ENCODE data around the gene SLC3A2. TPM values are rescaled to one million over a fixed set of nuclear protein-coding genes. Genes with fewer than 3 reads are reported as not detected.

The SLC3A2 gene
- polyA plus RNA-seq, 4 donors, result 159 to 219 (median 183) TPM

DNA sequence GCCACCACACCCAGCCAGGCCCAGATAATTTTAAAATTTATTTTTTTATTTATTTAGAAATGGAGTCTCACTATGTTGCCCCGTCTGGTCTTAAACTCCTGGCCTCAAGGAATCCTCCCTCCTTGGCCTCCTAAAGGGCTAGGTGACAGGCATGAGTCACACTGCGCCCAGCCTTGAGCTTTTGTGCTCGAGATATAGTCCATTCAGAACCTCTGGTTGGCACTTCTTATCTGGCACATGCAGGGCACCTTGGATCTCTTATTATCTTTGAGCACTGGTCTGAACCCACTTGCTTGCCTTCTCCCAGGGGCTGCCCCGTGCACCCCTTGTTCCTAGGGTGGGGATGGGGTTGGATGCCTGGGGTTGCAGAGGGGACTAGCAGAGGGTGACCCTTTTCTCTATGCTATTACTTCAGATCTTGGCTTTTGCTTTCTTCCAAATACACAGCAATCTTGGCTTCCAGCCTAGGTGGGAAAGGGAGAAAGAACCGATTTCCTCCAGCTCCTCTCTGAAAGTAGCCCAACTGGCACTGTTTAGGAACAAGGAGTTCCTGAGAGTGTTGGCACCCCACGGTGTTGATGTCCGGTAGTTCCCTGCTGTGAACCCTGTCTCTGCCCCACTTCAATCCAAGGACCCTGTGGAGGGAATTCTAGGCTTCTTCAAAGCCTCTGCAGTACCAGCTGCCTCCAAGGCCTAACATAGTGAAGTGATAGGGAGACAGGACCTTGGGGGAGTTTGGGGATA lies 1.3 kb upstream of the SLC3A2 start:
- no peak for DNase-seq (ENCODE audit: low read depth in 4 of 4, low spot score in 2 of 4)

DNA sequence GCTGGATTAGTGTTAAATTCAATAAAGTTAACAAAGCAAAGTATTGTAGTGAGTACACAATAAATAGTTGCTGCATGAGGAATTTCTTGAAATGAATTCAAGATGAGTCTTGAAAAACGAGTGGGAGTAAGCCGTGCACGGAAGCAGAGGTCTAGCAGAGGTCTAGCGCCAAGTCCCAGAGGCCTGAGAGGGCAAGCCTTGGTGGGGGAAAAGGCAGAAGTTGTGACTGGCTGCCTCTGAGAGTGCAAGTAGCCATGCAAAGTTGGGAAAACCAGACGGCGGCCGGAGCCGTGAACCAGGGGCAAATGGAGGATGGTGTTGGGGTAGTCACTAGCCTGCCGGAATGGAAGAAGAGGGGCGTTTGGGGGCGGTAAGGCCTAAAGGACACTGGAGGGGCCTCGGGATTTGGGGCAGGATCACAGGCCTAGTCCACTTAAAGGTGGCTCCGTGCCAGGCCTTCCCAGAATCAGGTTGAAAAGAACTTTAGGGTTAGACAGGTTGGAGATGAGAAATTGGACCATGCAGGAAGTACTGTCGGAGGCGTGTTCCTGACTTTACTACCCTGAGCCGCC lies 379 bp upstream of the SLC3A2 start:
- peak in 2 of 4 donors; percentile 79 to 84 for DNase-seq (ENCODE audit: low read depth in 4 of 4, low spot score in 2 of 4)

DNA sequence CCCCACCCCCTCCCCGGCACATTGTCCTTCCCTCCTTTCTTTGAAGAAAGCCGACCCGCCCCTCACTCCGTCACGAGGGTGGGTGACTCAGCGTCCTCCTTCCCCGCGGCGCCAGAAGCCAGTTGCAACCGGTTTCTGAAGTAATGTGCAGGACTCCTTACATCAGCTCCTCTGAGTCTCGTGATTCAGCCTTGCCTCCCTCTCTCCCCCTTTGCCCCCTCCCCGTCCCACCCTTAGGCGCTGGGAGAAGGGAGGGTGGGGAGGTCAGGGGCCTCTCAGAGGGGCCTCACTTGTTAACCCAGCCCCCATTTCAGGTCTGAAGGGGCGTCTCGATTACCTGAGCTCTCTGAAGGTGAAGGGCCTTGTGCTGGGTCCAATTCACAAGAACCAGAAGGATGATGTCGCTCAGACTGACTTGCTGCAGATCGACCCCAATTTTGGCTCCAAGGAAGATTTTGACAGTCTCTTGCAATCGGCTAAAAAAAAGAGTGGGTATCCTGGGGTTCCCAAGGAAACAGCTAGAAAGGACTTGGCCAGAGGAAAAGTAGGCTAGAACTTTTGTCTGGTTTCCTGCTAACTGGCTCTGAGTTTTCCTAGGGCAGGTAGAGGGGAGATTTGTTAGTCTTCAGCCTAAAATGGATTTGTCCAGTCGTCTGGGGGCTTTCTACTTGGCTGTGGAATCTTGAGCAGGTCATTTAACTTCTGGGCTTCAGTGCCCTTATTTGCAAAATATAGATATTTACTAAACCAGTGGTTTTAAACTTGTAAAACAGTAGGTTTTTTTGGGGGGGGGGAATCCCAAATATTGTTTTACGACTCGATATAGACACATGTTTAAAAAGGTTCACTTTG lies 1.1 kb downstream of the SLC3A2 start:
- peak; percentile 82 to 92 (median 88) for DNase-seq (ENCODE audit: low read depth in 4 of 4, low spot score in 2 of 4)

DNA sequence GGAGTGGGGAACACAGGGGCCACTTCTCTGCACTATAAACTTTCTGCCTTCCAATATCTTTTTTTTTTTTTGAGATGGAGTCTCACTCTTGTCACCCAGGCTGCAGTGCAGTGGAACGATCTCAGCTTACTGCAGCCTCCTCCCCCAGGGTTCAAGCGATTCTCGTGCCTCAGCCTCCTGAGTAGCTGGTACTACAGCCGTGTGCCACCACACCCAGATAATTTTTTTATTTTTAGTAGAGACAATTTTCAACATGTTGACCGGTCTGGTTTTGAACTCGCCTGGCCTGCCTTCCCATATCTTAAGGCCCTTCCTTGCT lies 1.7 kb downstream of the SLC3A2 start:
- DNase-seq (ENCODE audit: low read depth in 4 of 4, low spot score in 2 of 4), result no peak

DNA sequence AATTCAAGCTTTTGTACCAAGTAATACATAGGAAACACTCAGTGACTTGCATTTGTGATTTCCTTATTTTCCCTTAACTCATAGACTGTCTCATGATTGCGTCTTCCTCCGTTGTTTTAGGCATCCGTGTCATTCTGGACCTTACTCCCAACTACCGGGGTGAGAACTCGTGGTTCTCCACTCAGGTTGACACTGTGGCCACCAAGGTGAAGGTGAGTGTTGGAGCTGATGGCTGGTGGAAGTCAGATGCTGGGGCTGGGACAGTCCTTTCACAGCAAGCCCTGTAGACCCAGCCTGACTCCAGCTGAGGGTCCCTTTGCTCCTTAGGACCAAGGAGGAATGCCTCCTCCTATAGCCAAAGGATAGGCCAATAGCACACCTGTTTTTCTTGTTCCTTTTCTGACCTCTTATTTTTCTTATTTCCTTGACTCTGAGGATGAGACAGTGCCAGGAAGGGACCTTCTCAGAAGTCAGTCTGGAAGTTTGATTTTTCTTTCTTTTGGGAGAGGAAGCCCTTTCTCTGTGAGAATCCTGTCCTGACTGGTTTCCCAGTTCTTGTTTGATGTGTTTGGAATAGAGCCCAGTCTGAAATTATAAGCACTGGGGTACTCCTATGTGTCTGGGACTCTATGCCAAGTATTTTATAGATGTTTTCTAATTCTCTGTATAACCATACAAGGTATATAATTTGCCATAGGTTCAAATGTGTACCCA lies 2.2 kb downstream of the SLC3A2 start:
- no peak for DNase-seq (ENCODE audit: low read depth in 4 of 4, low spot score in 2 of 4)

DNA sequence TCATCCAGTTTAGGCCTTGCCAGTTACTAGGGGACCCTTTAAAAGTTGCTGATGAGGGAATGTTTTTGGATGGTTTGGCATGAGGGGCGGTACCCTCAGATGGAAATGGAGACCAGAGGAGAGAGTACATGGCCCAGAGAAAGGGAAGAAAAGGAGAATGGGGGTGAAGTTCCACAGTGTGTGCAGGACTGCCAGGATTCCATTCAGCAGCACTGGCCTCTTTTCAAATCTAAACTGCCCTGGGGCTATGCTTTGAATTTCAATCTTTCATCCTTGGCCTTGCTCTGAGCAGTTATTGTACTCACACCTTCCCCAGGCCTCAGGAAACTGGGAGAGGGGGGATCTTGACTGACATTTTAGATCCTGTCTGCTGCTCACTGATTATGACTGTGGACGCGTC lies 3.0 kb downstream of the SLC3A2 start:
- DNase-seq (ENCODE audit: low read depth in 4 of 4, low spot score in 2 of 4), result no peak

DNA sequence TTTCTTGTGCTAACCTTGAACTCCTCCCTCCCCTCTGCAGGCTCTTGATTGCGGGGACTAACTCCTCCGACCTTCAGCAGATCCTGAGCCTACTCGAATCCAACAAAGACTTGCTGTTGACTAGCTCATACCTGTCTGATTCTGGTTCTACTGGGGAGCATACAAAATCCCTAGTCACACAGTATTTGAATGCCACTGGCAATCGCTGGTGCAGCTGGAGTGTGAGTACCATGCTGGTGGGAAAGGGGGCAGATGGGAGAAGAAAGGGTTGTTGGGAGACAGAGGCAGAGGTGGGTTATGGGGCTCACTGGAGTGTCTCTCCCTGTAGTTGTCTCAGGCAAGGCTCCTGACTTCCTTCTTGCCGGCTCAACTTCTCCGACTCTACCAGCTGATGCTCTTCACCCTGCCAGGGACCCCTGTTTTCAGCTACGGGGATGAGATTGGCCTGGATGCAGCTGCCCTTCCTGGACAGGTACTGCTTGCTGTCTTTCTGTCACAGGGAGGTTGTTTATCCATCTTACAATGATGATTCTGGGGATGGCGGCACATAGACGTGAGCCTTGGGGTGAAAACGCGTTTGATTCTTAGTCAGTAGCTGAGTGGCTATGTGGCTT lies 4.5 kb downstream of the SLC3A2 start:
- no peak for DNase-seq (ENCODE audit: low read depth in 4 of 4, low spot score in 2 of 4)

DNA sequence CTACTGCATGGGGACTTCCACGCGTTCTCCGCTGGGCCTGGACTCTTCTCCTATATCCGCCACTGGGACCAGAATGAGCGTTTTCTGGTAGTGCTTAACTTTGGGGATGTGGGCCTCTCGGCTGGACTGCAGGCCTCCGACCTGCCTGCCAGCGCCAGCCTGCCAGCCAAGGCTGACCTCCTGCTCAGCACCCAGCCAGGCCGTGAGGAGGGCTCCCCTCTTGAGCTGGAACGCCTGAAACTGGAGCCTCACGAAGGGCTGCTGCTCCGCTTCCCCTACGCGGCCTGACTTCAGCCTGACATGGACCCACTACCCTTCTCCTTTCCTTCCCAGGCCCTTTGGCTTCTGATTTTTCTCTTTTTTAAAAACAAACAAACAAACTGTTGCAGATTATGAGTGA lies 7.7 kb downstream of the SLC3A2 start:
- DNase-seq (ENCODE audit: low read depth in 4 of 4, low spot score in 2 of 4), result no peak

DNA sequence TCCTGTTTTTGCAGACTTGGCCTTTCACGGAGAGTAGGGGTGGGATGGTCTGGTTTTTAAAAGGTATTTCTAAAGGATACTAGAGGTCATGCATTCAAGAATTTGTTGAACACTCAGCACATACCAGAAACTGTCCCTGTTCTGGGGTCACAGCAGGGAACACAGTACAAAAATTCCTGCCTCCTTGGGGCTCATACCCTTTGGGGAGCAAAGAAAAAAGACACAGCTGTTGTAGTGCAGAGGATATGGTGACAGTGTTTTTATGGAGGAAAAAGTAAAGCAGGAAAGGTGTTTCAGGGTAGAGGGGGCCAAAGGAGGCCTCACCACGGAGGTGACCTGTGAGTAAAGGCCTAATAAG lies 8.4 kb downstream of the SLC3A2 start:
- DNase-seq (ENCODE audit: low read depth in 4 of 4, low spot score in 2 of 4), result no peak

DNA sequence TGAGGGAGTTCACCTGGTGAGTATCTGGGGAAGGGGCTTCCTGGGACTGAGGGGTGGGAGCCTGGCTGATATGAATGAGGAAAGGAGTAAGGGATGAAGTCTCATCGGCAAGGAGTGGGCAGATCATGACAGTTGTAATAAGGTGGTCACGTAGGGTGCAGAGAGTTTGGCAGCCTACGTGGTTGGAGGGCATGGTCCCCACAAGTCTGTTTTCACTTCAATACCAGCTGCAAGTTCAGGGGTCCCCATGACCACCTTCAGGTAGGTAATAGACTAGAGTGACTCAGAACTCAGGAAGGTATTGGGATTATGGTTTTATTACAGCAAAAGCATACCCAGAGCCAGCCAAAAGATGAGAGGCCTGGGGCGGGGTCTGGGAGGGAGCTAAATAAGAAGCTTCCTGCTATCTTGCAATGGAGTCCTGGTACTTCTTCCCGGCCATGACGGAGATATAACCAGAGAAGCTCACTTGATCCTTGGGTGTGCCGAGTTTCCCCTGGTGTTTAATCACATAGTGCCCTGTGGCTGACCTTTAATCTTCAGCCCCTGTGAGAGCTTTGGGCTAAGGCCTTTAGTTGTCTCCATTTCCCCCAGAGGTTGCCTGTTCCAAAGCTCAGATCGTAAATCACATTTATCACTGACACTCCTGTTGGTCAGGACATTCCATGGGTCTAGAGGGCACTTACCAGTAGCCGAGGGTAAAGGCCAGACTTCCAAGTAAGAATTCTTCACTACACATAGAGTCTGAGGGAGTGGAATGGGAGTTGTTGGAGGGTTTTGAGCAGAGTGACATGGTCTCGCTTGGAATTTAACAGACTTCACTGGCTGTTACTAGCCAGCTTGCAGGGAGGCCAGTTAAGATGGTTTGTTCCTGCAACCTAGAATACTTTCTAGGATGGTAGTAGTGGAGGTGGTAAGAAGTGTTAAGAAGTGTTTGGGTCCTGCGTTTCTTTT lies 9.1 kb downstream of the SLC3A2 start:
- peak in 1 of 4 donors; percentile 59 for DNase-seq (ENCODE audit: low read depth in 4 of 4, low spot score in 2 of 4)

DNA sequence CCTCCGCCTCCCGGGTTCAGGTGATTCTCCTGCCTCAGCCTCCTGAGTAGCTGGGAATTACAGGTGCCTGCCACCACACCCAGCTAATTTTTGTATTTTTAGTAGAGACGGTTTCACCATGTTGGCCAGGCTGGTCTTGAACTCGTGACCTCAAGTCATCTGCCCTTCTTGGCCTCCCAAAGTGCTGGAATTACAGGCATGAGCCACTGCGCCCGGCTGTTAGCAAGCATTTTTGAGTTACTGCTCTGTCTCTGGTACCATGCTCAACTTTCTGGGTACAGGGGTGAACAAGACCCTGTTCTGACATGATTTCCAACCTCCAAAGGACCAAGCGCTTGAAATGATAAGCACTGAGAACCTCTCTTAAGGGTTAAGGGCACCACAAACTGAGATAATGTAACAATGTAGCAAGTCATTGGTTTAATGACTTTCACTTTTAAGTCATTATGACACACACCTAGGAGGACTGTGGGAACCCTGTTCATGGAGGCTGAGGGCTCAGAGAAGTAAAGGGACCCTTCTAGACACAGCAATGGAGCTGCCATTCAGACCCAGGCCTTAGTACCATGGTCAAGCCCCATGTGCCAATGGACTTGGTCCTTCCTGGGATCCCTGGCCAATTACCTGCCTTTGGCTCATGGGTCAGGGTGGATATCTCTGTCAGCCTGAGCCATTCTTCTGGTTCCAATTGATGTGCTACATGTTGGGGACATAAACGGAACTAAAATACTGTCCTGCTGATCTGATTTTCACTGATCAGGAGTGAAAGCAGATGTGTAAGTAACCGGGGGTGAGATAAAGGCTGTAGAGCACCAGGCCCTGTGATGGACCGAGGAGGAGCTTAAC lies 11.6 kb downstream of the SLC3A2 start:
- no peak for DNase-seq (ENCODE audit: low read depth in 4 of 4, low spot score in 2 of 4)

DNA sequence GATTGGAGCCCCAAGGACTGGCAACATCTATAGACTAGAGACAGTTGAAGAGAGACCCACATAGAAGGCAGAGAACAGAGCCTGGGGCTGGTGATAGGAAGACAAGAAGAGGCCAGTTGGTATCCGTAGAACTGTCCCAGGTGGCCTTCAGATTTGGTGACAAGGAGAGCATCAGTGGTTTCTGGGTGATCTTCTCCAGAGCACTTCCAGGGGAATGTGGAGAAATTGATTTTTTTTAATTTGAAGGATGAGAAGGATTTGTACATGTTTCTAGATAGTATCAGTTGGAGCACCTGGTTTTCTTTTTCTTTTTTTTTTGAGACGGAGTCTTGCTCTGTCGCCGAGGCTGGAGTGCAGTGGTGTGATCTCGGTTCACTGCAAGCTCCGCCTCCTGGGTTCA lies 14.8 kb downstream of the SLC3A2 start:
- no peak for DNase-seq (ENCODE audit: low read depth in 4 of 4, low spot score in 2 of 4)

DNA sequence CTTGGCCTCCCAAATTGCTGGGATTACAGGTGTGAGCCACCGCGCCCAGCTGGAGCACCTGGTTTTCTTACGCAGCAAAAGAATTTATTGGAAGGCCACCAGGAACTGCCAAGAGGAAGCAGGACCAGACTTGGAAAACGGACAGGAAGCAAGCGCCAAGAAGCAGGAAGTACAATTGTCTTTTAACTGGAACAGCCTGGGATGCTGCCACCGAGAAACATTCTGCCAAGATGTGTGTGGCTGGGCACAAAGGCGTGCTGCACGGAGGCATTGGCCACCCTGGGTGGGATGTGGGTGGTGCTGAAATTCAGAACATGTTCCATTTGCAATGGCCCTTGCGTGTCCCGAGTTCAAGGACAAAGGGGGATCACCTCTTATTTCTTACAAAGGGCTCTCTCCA lies 15.4 kb downstream of the SLC3A2 start:
- no peak for DNase-seq (ENCODE audit: low read depth in 4 of 4, low spot score in 2 of 4)

DNA sequence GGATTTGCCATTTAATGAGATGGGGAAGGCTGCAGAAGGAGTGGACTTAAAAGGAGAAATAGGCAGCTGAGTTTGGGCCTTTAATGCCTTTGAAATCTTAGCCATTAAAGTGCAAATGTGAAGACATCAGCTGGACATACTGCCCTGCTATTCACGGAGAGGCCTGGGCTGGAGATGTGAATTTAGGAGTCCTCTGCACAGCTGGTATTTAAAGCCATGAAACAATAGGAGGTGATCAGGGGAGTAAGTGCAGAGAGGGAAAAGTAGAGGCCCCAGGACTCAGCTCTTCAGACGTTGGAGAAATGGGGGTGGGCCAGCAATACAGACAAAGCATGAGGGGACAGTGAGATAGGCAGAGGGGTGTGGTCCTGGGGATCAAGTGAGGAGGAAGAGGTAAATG lies 16.6 kb downstream of the SLC3A2 start:
- no peak for DNase-seq (ENCODE audit: low read depth in 4 of 4, low spot score in 2 of 4)

DNA sequence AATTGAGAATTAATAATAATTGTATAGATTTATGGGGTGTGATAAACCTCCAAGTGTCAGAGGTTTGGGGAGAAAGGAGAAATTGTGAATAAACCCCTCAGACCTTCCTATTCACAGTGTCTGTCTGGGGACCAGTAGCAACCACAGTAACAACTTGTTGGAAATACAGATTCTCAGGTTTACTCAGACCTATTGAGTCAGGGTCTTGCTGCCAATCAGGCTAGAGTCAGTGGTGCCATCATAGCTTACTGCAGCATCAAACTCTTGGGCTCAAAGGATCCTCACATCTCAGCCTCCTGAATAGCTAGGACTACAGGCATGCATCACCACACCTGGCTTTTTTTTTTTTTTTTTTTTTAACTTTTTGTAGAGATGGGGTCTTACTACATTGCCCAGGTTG lies 17.3 kb downstream of the SLC3A2 start:
- DNase-seq (ENCODE audit: low read depth in 4 of 4, low spot score in 2 of 4), result no peak

DNA sequence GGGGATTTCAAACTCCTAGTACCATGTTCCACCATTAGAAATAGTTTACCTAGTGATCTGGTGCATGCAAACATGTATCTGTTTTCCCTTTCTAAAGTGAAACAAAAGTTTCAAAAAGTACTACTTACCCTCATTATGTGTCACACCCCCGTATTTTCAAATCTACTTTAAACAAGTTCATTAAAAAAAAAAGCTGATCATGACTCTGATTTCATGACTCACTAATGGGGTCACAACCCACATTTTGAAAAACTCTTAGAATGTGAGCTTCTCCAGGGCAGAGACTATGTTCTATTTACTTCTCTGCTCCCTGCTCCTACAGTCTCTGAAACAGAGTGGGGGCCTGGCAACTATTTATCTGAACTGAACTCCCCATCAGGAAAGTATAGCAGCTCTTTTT lies 22.2 kb downstream of the SLC3A2 start:
- DNase-seq (ENCODE audit: low read depth in 4 of 4, low spot score in 2 of 4), result no peak

DNA sequence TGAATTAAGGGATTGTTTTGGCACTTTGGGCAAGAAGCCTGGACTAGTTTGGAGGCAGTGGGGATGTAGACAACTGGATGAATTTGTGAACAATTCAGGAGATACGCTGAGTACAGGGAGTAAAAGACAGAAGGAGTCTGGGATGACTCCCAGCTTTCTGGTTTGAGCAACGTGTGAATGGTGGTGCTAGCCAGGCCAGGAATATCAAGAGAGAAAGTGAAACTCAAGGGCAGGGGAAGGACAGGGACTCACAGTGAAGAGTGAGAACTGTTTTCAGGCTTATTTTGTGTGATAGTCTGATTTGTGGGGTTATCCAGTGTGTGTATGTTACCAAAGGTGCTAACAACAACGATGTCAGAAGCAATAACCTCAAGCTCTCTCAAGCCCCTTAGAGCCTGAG lies 24.6 kb downstream of the SLC3A2 start:
- no peak for DNase-seq (ENCODE audit: low read depth in 4 of 4, low spot score in 2 of 4)

DNA sequence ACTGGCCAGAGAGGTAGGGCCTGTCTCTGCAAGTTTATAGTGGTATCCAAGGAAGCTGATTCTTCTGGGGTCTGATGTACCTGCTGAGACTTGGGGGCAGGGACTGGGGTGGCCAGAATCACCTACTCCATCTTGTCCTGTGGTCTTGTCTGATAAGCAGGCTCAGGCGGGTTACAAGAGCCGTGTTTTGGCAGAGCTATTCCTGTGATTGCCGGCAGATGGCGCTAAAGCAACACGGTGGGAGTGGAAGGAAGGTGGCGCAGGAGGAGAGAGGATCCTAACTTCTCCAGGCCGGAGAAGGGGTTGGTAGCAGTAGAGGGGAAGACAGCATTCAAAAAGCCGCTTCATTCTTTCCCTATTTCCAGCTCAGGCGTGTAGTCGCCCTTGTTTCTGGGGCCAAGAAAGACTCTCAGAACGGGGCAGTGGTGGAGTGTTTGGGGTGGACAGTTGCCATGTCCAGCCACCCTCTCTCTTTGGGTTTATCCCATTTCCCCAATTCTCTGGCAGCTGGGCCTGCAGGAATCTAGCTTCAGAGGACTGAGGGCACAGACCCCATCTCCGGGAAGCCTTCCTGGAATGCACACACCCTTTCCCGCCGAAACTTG lies 25.3 kb downstream of the SLC3A2 start:
- DNase-seq (ENCODE audit: low read depth in 4 of 4, low spot score in 2 of 4), result peak in 3 of 4 donors; percentile 53 to 74 (median 63)
